Liver (tissue), 9 donors: ENCODE measurements around the gene MAP6. TPM values are rescaled to one million over a fixed set of nuclear protein-coding genes. Genes with fewer than 3 reads are reported as not detected.

Experiments used
- DNase-seq: peaks from one replicate; pipeline ENCODE4 v3.0.0-alpha.2; 2017; ENCODE audit warnings: low spot score
- H3K27ac ChIP-seq, 2 donors: one replicate each; pipeline ENCODE4 v1.7.0; 2013; ENCODE audit warnings: inconsistent platforms in 2 of 2, low read length in 2 of 2, control low read depth in 1 of 2, low read depth in 1 of 2, mild to moderate bottlenecking in 1 of 2
- H3K27me3 ChIP-seq, 4 donors: one replicate each; pipeline versions ENCODE4 v1.6.1 to v1.7.0; 2013; ENCODE audit warnings: low read length in 3 of 4, inconsistent platforms in 1 of 4, mild to moderate bottlenecking in 1 of 4, moderate library complexity in 1 of 4; ENCODE audit not compliant: control insufficient read depth in 4 of 4, insufficient read depth in 4 of 4
- H3K36me3 ChIP-seq, 4 donors: one replicate each; pipeline versions ENCODE4 v1.6.1 to v1.7.0; 2013; ENCODE audit warnings: low read length in 3 of 4, mild to moderate bottlenecking in 3 of 4, low read depth in 1 of 4, moderate library complexity in 1 of 4; ENCODE audit not compliant: control insufficient read depth in 4 of 4, insufficient read depth in 3 of 4
- H3K4me1 ChIP-seq, 4 donors: one replicate each; pipeline versions ENCODE4 v1.6.1 to v1.7.0; 2013; ENCODE audit warnings: low read length in 3 of 4, mild to moderate bottlenecking in 3 of 4, moderate library complexity in 1 of 4; ENCODE audit not compliant: control insufficient read depth in 4 of 4, insufficient read depth in 4 of 4
- H3K4me3 ChIP-seq, 3 donors: one replicate each; pipeline versions ENCODE4 v1.6.1 to v1.7.0; 2013; ENCODE audit warnings: low read length in 3 of 3, control low read depth in 1 of 3, low read depth in 1 of 3, mild to moderate bottlenecking in 1 of 3
- H3K9ac ChIP-seq, 2 donors: one replicate each; pipeline ENCODE4 v1.7.0; 2013; ENCODE audit warnings: low read length in 2 of 2, mild to moderate bottlenecking in 2 of 2, moderate library complexity in 2 of 2, control low read depth in 1 of 2, low read depth in 1 of 2
- H3K9me3 ChIP-seq, 4 donors: one replicate each; pipeline versions ENCODE4 v1.6.1 to v1.7.0; 2013; ENCODE audit warnings: low read length in 3 of 4; ENCODE audit not compliant: control insufficient read depth in 4 of 4
- ATF3 ChIP-seq: IDR thresholded peaks from 2 replicates; pipeline ENCODE4 v1.6.1; 2016; ENCODE audit warnings: antibody characterized with exemption
- EGR1 ChIP-seq, 2 donors: IDR thresholded peaks; 2 replicates each; pipeline ENCODE4 v1.6.1; 2016 to 2018; ENCODE audit warnings: antibody characterized with exemption in 2 of 2, low read depth in 2 of 2
- FOXA1 ChIP-seq: IDR thresholded peaks from 2 replicates; pipeline ENCODE4 v1.6.1; 2016; ENCODE audit warnings: antibody characterized with exemption
- FOXA2 ChIP-seq: IDR thresholded peaks from 2 replicates; pipeline ENCODE4 v1.6.1; 2016; ENCODE audit warnings: antibody characterized with exemption
- GABPA ChIP-seq, 2 donors: IDR thresholded peaks in 1 of 2; conservative IDR thresholded peaks in 1 of 2; 2 replicates each; pipeline ENCODE4 v1.6.1; 2016; ENCODE audit warnings: antibody characterized with exemption in 2 of 2, mild to moderate bottlenecking in 1 of 2, moderate library complexity in 1 of 2
- HNF4A ChIP-seq, 2 donors: conservative IDR thresholded peaks; 2 replicates each; pipeline ENCODE4 v1.6.1; 2016; ENCODE audit warnings: antibody characterized with exemption in 2 of 2, mild to moderate bottlenecking in 2 of 2
- HNF4G ChIP-seq: IDR thresholded peaks from 2 replicates; pipeline ENCODE4 v1.6.1; 2016; ENCODE audit warnings: antibody characterized with exemption
- JUND ChIP-seq, 2 donors: IDR thresholded peaks; 2 replicates each; pipeline ENCODE4 v1.6.1; 2016; ENCODE audit warnings: antibody characterized with exemption in 2 of 2
- RAD21 ChIP-seq, 2 donors: IDR thresholded peaks; 2 replicates each; pipeline ENCODE4 v1.6.1; 2016; ENCODE audit warnings: antibody characterized with exemption in 2 of 2, mild to moderate bottlenecking in 2 of 2
- REST ChIP-seq: IDR thresholded peaks from 2 replicates; pipeline ENCODE4 v1.6.1; 2016; ENCODE audit warnings: antibody characterized with exemption, mild to moderate bottlenecking
- SP1 ChIP-seq: IDR thresholded peaks from 2 replicates; pipeline ENCODE4 v1.6.1; 2018; ENCODE audit warnings: antibody characterized with exemption, mild to moderate bottlenecking
- TAF1 ChIP-seq: conservative IDR thresholded peaks from 2 replicates; pipeline ENCODE4 v1.6.1; 2016; ENCODE audit warnings: antibody characterized with exemption, mild to moderate bottlenecking
- YY1 ChIP-seq: IDR thresholded peaks from 2 replicates; pipeline ENCODE4 v1.6.1; 2016; ENCODE audit warnings: antibody characterized with exemption, mild to moderate bottlenecking
- ZBTB33 ChIP-seq: IDR thresholded peaks from 2 replicates; pipeline ENCODE4 v1.6.1; 2016; ENCODE audit warnings: antibody characterized with exemption
- WGBS: extraction: QIAGEN DNeasy Blood & Tissue Kit; methylation state at CpG from one replicate; pipeline ENCODE4 v1.1.7; 2013; 5-methylcytosine and 5-hydroxymethylcytosine counted together
- polyA plus RNA-seq, 2 donors: library from polyadenylated mRNA; stranded (reverse) in 1 of 2; unstranded in 1 of 2; fragments of 200-250 nt in 1 of 2; fragments of >200 nt in 1 of 2; fragmentation: Nextera tagmentation in 1 of 2; extraction: Ambion mirVana in 1 of 2; gene quantifications; one replicate each; pipeline versions ENCODE4 v1.2.1 to v1.2.3, GENCODE V29; 2013 to 2015
- total RNA-seq, 2 donors: library from RNA; depleted of rRNA; stranded (reverse); fragments of >200 nt; gene quantifications; one replicate each; pipeline ENCODE4 v1.2.3, GENCODE V29; 2014
- donor health status: healthy.
- donor health status: healthy.
- donor health status: healthy.
- donor health status: healthy.
- donor health status: healthy.

Gene MAP6
- total and polyA plus RNA-seq, 4 donors: 0.22 to 0.36 (median 0.24) TPM

- Histone ChIP-seq H3K9ac (no peak overlapping the region), H3K9me3 (no peaks in the 10 kb centered on the region), H3K4me3 (no peak overlapping the region), H3K27ac (peak overlapping the region; percentile 51 to 79), H3K36me3 (no peaks in the 10 kb centered on the region), H3K4me1 (peaks cover 0 to 3% (median 0%) of the 10 kb centered on the region in 4 donors), H3K27me3 (no peaks in the 10 kb centered on the region)
- 89% methylated on average over 12 of the region's 12 CpGs for WGBS
- no peak for DNase-seq
- no peak for TF ChIP-seq HNF4G
- TF ChIP-seq REST: no peak
- TF ChIP-seq RAD21 (IDR thresholded peaks at IDR 0.05): no peak
- no peak for TF ChIP-seq EGR1 (IDR thresholded peaks at IDR 0.05; ENCODE audit: low read depth in 2 of 2)
- no peak for TF ChIP-seq HNF4A (conservative IDR thresholded peaks at IDR 0.05)
- TF ChIP-seq ZBTB33: no peak
- no peak for TF ChIP-seq SP1
- TF ChIP-seq ATF3: no peak
- no peak for TF ChIP-seq FOXA2
- no peak for TF ChIP-seq TAF1
- no peak for TF ChIP-seq FOXA1
- TF ChIP-seq YY1: no peak
- TF ChIP-seq JUND (IDR thresholded peaks at IDR 0.05): no peak
- TF ChIP-seq GABPA (IDR thresholded peaks at IDR 0.05 in 1 of 2, conservative IDR thresholded peaks at IDR 0.05 in 1 of 2): no peak
These were observed 113.6 kb downstream of the MAP6 start for GRCh38 chr11:75555079-75555811.

- Histone ChIP-seq H3K9ac (no peak overlapping the region), H3K27ac (peak overlapping the region; percentile 51 to 79), H3K4me3 (no peak overlapping the region), H3K27me3 (no peaks in the 10 kb centered on the region), H3K36me3 (no peaks in the 10 kb centered on the region), H3K4me1 (peaks cover 0 to 2% (median 0%) of the 10 kb centered on the region in 4 donors), H3K9me3 (no peaks in the 10 kb centered on the region)
- 76% methylated on average over 21 of the region's 21 CpGs for WGBS
- peak; percentile 49 for TF ChIP-seq SP1
- TF ChIP-seq ATF3: no peak
- DNase-seq: no peak
These were observed 114.4 kb downstream of the MAP6 start for GRCh38 chr11:75554258-75555022.
